NCI-H187 (cell line): ENCODE data around the gene ALAS1.

ENCODE experiments used
- DNase-seq, 2 experiments: peaks; one replicate each; lab custom pipeline; 2025; lab: John Stamatoyannopoulos, UW

ALAS1 gene

DNA sequence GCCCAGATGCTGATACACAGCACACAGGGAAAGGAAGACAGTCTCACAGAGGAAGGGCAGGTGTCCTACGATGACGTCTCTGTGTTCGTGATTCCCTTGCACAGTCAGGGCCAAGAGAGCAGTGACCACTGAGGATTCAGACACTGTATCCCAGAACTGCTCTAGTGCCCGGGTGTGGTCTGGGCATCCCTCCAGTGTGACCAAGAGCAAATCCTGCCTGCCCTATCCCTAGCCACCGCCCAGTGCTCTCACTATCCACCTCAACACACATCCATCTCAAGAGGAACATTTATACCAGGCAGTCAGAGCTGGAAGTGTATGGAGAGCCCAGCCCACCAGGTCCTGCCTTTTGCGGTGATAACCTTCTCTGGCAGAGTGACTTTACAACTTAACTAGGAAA is 51.7 kb downstream of the ALAS1 start:
- DNase-seq, result no peak

DNA sequence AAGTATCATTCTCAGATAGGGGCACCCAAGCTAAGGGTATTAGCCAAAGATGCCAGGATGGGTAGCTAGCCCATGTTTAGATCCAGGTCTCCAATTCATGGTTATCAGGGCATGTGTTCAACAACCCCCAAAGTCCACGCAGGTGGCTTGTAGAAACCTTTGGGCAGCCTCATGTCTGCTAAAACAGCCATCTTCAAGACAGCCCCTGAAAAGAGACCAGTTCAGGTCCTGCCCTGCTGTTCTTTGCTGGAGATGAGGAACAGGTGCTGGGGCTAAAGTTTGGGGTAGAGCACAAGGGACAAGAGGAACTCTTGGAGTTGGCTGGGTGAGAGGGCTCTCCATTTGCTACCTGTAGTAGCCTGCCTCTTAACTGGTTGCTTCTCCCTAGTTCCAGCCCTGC is 52.2 kb downstream of the ALAS1 start:
- DNase-seq, result no peak

DNA sequence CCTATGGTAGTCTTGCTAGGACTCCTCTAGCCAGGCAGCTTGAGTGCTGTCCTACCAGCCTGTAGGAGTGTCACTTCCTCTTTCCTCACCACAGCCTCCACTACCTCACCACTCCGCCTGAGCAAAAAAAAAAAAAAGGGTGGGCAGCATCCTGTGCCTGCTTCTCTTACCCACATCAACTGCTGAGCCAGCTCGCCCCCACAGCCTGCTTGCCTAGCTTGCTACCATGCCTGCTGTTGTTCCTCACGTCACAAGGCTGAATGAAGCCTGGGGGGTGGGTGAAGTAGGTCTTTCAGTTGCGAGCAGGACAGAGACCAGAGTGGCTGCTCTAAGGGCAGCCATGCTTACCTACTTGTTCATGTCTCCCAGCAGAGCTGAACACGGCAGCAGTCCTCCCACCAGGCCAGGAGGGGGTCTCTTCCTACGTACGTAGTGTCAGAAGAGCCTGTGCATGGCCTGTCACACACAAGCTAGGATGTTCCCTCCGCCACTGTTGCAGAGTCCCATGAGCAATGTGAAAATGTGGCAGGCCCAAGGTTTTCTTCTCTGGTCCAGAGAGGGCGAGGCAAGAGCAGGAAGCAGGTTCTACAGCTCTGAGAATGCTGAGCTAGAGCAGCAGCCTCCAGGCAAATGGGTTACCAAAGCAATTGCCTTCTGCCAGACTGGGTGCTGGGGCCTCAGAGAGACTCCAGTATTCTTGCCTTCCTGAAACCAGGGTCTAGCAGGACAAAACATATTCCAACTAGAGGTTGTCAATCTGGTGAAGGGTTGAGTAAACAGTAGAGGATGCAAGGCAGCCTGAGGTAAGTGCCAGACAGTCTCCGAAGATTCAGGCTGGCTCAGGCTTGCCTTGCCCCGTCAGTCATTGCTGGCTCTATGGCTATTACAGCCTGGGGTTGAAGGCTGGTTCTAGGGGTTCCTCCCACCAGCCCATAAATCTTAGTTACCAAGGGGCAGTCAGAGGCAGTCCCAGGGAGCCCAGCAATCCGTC is 55.6 kb downstream of the ALAS1 start:
- DNase-seq, result no peak

DNA sequence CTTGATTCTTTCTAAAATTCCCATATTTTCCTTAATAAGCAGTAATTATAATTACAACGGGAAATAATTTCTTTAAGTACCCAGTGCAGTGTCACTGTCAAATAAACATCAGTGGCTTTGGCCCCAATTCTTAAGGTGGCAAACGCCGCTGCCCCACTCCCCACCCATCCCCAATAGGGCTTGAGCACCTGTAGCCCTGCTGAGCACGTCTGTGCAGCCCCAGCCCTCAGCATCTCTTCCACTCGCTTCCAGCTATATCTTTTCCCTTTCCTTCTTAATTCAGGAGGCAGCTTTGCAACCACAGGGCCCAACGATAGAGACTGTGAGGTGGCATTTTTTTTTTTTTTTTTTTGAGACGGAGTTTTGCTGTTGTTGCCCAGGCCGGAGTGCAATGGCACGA is 56.6 kb downstream of the ALAS1 start:
- DNase-seq, result no peak

DNA sequence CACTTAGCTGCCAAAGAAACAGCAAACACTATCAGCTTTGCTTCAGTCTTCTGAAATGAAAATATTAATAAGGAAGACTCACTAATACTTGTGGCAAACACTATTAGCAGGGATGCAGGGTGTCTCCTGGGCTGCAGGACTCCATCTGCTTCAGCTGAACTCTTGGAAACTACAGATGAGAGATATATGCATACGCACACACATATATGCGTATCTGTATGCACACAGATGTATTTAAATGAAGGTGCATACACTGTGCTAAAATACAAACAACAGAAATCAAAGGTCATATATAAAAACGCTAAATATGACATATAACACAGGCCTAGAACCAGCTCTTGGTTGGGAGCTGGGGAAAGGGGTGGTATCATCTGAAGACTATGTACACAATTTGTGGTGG is 58.2 kb downstream of the ALAS1 start:
- no peak for DNase-seq

DNA sequence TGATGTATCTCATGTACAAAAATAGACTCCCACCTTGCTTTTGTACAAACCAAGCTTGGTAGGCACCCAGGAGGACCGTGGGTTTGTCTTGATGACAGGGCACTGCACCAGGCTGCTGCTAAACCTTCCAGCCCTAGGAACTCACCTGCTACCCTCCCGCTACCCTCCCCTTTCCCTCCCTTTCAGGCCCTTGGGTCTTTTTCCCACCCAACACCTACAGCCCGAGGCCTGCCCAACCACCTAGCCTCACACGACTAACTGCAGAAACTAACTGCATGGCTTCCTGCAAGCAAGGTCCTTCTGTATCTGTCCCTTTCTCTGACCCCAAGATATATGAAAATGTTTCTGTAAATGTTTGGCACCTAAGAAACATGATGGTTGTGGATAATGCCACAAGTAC is 58.7 kb downstream of the ALAS1 start:
- DNase-seq, result no peak

DNA sequence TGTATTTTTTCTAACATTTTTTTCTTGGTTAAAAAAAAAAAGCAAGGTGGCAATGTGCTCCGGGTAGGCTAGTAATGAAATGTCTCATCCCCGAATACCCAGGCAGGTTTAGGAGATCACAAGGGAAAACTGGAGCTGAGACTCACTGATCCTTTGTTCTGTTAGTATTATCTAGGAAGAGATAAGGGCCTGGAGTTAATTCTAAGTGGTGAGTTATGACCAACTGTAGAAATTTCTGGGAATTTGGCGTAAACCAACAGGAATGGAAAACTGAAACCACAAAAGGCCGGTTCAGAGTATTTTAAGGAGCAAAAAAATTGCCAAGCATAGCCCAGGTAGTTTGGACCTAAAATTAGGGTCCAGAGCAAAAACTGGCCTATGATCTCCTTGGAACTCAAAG is 60.0 kb downstream of the ALAS1 start:
- DNase-seq, result no peak

DNA sequence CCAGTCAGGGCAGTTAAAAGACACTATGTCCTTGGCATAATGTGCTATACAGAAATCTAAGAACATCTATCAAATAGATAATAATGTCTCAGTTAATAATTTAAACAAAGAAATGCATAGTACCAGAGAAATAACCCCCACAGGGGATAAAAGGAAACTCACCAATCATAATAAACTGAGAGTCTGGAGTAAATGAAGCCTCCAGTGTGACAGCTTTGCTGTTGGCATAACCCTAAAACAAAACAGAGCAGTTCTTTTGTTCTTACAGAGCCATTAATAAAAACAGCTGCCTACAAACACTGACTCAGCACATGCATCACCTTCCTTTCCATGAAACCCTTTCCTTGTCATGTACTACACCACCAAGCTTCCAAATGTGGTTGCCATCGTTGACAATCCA is 61.1 kb downstream of the ALAS1 start:
- DNase-seq, result no peak

DNA sequence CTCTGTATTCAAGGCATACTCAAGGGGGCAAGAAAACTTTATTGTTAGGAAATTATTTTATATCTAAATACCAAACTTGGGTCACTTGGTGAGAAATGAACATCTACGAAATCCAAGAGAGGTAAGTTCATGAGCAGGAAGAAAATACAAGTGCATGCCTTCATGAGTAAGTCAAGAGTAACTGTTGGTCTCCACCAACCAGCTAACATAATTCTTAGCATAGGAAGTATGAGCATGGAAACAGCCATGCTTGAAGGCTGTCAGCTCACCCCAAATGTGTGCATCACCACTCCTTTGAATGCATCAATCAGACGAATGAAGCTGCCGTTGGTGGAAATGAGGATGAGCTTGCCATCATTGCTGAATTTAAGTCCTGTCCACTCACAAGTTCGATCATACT is 61.5 kb downstream of the ALAS1 start:
- no peak for DNase-seq

DNA sequence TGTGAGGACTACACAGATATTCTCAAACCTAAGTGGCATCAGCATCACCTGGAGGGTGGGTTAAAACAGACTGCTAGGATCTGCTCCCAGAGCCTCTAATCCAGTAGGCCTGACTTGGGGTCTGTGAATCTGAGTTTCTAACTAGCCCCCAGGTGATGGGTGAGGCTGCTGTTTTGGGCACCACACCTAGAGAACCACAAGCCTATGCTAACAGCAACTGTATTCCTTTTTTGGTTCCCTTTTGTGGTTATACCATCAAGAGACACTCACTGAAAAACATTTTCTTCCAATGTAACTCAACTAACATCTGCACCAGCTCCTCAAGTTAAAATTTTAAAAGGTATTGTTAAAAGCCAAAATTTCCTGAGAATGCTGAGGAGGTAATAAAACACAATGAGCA is 64.5 kb downstream of the ALAS1 start:
- DNase-seq, result no peak
